Sigmoid colon (tissue), 4 donors: ENCODE data around the gene POLR1G.

ENCODE experiments used
- CTCF ChIP-seq, 4 experiments: fragments of 450-650 bp in 3 of 4; fragments of 200-600 bp in 1 of 4; IDR thresholded peaks; one replicate each; pipeline ENCODE4 v1.5.1; 2016 to 2019; ENCODE audit warnings: antibody characterized with exemption in 4 of 4, mild to moderate bottlenecking in 3 of 4, moderate library complexity in 2 of 4
- EP300 ChIP-seq, 4 donors: sonication (generic); formaldehyde crosslinking; IDR thresholded peaks; one replicate each; pipeline ENCODE4 v1.6.1; 2017; ENCODE audit warnings: antibody characterized with exemption in 4 of 4
- POLR2A ChIP-seq, 2 donors: fragments of 450-650 bp; IDR thresholded peaks; one replicate each; pipeline ENCODE4 v1.6.1; 2016; ENCODE audit warnings: antibody characterized with exemption in 2 of 2, mild to moderate bottlenecking in 2 of 2, moderate library complexity in 2 of 2

GRCh38 chr19:45402298-45403061 is 4.0 kb upstream of the POLR1G start:
- TF ChIP-seq CTCF (IDR thresholded peaks at IDR 0.05) (peak in 1 of 4 experiments; percentile 24), POLR2A (IDR thresholded peaks at IDR 0.05) (no peak), EP300 (IDR thresholded peaks at IDR 0.05) (no peak)
